GM18511 (cell line): ENCODE data around the gene FBXO27.
"Not testable (repeated sequence)": the region's sequence is repeated elsewhere in the genome, so short reads cannot be mapped to it uniquely, and the experiment has no call there.

Experiments used
- ATAC-seq: cut with Tn5 transposase; IDR thresholded peaks from one replicate; pipeline ENCODE4 v1.9.1; 2021; ENCODE audit warnings: mild to moderate bottlenecking, moderate library complexity; ENCODE audit not compliant: unreplicated experiment

FBXO27 gene

GRCh38 chr19:38989614-38990013 is 42.7 kb downstream of the FBXO27 start:
- not testable (repeated sequence) for ATAC-seq

- no peak for ATAC-seq
These were observed 43.2 kb downstream of the FBXO27 start for GRCh38 chr19:38989066-38989605.

GRCh38 chr19:38988627-38989026 is 43.7 kb downstream of the FBXO27 start:
- not testable (repeated sequence) for ATAC-seq

- not testable (repeated sequence) for ATAC-seq
These were observed 44.6 kb downstream of the FBXO27 start for GRCh38 chr19:38987745-38988144.

- ATAC-seq, result no peak
These were observed 47.1 kb downstream of the FBXO27 start for GRCh38 chr19:38985262-38985661.

GRCh38 chr19:38980583-38981374 is 51.6 kb downstream of the FBXO27 start:
- no peak for ATAC-seq

DNA sequence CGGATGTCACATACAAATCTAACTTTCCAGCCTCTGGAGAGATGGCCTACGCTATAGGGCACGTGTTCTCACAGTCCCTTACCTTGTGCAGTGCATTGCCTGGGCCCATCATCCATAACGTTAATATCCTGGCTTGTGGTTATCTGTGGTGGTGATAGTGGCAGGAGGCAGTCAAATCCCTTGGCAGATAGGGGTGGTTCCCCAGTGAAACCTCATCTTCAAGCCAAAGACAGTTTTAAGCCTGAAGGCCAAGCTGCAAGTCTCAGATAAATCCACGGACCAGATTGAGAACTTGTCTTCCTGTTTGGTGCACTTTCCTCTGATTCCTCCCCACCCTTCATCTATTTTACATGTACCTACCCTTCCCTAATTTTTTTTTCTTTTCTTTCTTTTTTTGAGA is 52.5 kb downstream of the FBXO27 start:
- ATAC-seq, result no peak

- no peak for ATAC-seq
These were observed 54.0 kb downstream of the FBXO27 start for GRCh38 chr19:38978326-38978689.

DNA sequence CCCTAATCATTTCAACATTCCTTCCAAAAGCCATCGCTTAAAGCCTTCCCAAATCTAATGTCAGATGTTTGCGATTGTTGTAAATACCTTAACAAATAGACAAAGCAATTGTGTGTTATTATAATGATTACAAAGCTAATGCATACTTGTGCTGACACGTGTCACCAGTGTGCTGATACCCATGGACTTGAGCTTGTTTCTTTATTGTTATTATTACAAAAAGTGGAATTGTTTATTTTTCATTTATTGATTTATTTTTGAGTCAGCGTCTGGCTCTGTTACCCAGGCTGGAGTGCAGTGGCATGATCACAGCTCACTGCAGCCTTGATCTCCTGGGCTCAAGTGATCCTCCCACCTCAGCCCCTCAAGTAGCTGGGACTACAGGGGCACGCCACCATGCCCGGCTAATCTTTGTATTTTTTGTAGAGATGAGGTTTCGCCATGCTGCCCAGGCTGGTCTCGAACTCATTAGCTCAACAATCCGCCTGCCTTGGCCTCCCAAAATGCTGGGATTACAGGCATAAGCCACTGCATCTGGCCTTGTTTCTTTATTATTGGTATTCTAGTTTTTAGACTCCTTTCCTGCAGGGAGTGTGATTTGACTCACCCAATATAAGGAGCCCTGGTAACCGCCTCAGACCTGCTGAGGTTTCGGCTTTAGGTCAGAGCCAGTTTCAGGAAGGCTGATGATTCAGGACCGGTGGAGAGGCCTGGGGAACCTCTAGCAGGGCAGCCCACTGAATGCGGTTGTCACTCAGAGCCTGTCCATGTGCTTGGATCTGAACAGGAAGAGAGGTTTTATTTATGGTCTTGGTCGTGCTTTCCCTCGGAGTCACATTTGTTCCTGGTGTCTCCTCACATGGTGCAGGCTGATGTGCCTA is 54.7 kb downstream of the FBXO27 start:
- ATAC-seq, result peak; percentile 87

GRCh38 chr19:38975861-38976271 is 56.5 kb downstream of the FBXO27 start:
- no peak for ATAC-seq

GRCh38 chr19:38975214-38975860 is 57.0 kb downstream of the FBXO27 start, which contains the start of gene FBXO17:
TSS of gene FBXO17 (minus strand) at chr19:38975742. CDS start at chr19:38950319, 25,423 bp downstream.
- ATAC-seq, result no peak

- ATAC-seq, result no peak
These were observed 57.6 kb downstream of the FBXO27 start for GRCh38 chr19:38974624-38975213.
